Esophagus squamous epithelium (tissue), 5 donors: ENCODE results near the gene ADAMTS12. TPM values are rescaled to one million over a fixed set of nuclear protein-coding genes. Genes with fewer than 3 reads are reported as not detected.

Experiments used
- DNase-seq: peaks from one replicate; lab custom pipeline; 2025; lab: John Stamatoyannopoulos, UW
- H3K27ac ChIP-seq, 4 donors: fragments of 200-600 bp; sonication (generic); one replicate each; pipeline ENCODE4 v1.5.1; 2016 to 2019; ENCODE audit warnings: mild to moderate bottlenecking in 1 of 4
- H3K27me3 ChIP-seq, 4 donors: fragments of 200-600 bp; sonication (generic); 1 replicate in 3 of 4; 2 replicates in 1 of 4; pipeline versions ENCODE4 v1.5.1 to v1.6.0; 2017 to 2021; ENCODE audit warnings: antibody characterized with exemption in 1 of 4
- H3K36me3 ChIP-seq, 3 donors: fragments of 200-600 bp; sonication (generic); one replicate each; pipeline ENCODE4 v1.5.1; 2016 to 2019
- H3K4me1 ChIP-seq, 3 donors: fragments of 200-600 bp; sonication (generic); one replicate each; pipeline ENCODE4 v1.5.1; 2017 to 2019
- H3K4me3 ChIP-seq, 4 donors: fragments of 200-600 bp; sonication (generic); 1 replicate in 3 of 4; 2 replicates in 1 of 4; pipeline ENCODE4 v1.5.1; 2016 to 2019; ENCODE audit warnings: mild to moderate bottlenecking in 2 of 4, moderate library complexity in 1 of 4
- H3K9me3 ChIP-seq, 3 donors: fragments of 200-600 bp; sonication (generic); one replicate each; pipeline ENCODE4 v1.5.1; 2016 to 2019
- POLR2A ChIP-seq, 4 donors: fragments of 450-650 bp; IDR thresholded peaks; one replicate each; pipeline ENCODE4 v1.6.1; 2017; ENCODE audit warnings: antibody characterized with exemption in 4 of 4, mild to moderate bottlenecking in 4 of 4, moderate library complexity in 3 of 4
- WGBS, 2 donors: methylation state at CpG; one replicate each; pipeline ENCODE4 v1.1.5; 2018; 5-methylcytosine and 5-hydroxymethylcytosine counted together
- intact Hi-C: fragments of 100-400 bp; cut with DNase I; formaldehyde crosslinking; loops from one replicate; pipeline ENCODE4 v1.15.0; 2022
- total RNA-seq, 4 donors: library from RNA; depleted of rRNA; stranded (reverse); fragments of >200 nt; gene quantifications; one replicate each; pipeline ENCODE4 v1.1.0, GENCODE V29; 2016
- TF ChIP-seq, protein P1 (sequence below), 6 experiments: fragments of 450-650 bp in 4 of 6; fragments of 200-600 bp in 2 of 6; sonication (generic) in 2 of 6; IDR thresholded peaks; one replicate each; pipeline ENCODE4 v1.5.1; 2016 to 2019; ENCODE audit warnings: antibody characterized with exemption in 6 of 6, mild to moderate bottlenecking in 4 of 6, moderate library complexity in 4 of 6
- donor health status: DM: yes; HTN: yes; CAD: no.

ADAMTS12 gene
- total RNA-seq, 4 donors from 2014 or later = 0.73 to 1.3 (median 0.76) TPM; not detected in 1

DNA sequence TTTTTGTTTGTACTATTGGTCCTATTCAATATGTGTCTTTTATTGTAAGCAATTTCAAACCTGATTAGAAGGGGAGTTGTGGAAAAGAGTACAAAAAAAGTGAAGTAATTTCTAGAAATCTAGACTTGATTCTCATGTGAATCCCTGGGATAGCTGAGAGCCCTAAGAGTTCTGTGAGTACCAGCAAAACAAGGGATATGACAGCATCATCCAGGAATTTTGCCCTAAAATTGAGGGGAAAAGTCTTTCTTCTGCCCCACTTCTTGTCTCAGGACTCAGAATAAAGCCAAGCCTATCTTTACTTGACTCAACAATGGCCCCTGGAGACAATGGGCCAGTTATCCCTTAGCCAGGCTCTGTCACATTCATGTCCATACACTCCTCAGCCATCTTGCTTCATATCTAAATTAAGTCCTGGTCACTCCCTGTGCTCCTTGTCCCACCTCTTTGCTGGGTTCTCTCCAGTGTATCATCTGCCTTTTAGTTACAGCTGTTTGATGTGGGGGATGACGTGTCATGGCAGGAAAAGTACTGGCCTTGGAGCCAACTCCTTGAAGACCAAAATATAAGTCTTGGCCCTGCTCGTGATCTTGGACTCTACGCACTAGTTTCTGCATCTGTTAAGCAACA, 81.2 kb downstream of the ADAMTS12 start:
- H3K9me3 ChIP-seq = no peaks in the 10 kb centered on the region
- TF ChIP-seq POLR2A (IDR thresholded peaks at IDR 0.05) = no peak
- TF ChIP-seq, protein P1, sequence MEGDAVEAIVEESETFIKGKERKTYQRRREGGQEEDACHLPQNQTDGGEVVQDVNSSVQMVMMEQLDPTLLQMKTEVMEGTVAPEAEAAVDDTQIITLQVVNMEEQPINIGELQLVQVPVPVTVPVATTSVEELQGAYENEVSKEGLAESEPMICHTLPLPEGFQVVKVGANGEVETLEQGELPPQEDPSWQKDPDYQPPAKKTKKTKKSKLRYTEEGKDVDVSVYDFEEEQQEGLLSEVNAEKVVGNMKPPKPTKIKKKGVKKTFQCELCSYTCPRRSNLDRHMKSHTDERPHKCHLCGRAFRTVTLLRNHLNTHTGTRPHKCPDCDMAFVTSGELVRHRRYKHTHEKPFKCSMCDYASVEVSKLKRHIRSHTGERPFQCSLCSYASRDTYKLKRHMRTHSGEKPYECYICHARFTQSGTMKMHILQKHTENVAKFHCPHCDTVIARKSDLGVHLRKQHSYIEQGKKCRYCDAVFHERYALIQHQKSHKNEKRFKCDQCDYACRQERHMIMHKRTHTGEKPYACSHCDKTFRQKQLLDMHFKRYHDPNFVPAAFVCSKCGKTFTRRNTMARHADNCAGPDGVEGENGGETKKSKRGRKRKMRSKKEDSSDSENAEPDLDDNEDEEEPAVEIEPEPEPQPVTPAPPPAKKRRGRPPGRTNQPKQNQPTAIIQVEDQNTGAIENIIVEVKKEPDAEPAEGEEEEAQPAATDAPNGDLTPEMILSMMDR (IDR thresholded peaks at IDR 0.05) = no peak
- no peaks in the 10 kb centered on the region for H3K36me3 ChIP-seq
- no peak overlapping the region for H3K4me3 ChIP-seq
- H3K4me1 ChIP-seq = no peaks in the 10 kb centered on the region
- intact Hi-C loops = no loop called here
- 70 to 72% methylated on average over 3 of the region's 3 CpGs for WGBS, 2 donors
- H3K27me3 ChIP-seq = no peaks in the 10 kb centered on the region
- H3K27ac ChIP-seq = peak overlapping the region in 1 of 4 donors; percentile 29
- no peak for DNase-seq

DNA sequence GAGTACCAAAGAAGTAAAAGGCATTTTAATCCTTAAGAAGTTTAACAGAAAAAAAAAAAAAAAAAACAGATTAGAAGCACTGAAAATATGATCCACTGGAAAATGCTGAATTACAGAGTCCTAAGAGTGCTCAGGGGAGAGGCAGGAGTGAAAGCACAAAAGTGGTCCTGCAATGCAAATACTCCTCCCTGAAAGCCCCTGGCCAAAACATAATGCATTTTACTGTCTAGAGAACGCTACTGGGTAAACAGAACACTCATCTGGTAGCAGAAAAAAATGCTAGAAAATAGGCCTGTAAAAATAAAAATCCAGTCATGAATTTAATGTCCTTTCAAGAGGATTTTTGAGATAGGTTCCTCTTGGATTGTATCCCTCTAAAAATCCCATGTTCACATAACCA, 81.9 kb downstream of the ADAMTS12 start:
- Histone ChIP-seq H3K36me3 (no peaks in the 10 kb centered on the region), H3K27me3 (no peaks in the 10 kb centered on the region), H3K27ac (peak overlapping the region in 1 of 4 donors; percentile 29), H3K4me3 (no peak overlapping the region), H3K9me3 (no peaks in the 10 kb centered on the region), H3K4me1 (no peaks in the 10 kb centered on the region)
- intact Hi-C loops = no loop called here
- DNase-seq = no peak
- WGBS, 2 donors = 10 to 42% methylated on average over 1 of the region's 1 CpG
- TF ChIP-seq, protein P1 (IDR thresholded peaks at IDR 0.05) = no peak
- TF ChIP-seq POLR2A (IDR thresholded peaks at IDR 0.05) = no peak

DNA sequence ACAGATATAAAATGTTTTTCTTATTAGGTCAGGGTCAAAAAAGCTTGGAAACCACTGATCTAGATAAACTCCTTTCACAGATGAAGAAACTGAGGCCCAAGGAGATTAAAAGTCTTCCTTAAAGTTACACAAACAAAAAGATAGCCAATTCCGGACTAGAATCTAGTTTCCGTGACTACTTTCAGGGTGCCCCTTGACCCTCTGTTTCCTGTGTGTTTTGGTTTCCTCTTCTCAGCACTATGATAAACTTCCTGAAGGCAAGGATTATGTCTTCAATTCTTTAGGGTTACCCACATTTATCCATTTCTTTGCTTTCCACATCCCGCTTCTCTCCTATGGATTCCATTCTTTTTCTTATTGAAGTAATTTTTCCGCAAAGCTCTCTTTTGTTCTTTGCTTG, 83.1 kb downstream of the ADAMTS12 start:
- no peak overlapping the region for H3K27ac ChIP-seq
- no peaks in the 10 kb centered on the region for H3K27me3 ChIP-seq
- no peaks in the 10 kb centered on the region for H3K9me3 ChIP-seq
- H3K36me3 ChIP-seq = no peaks in the 10 kb centered on the region
- intact Hi-C loops = no loop called here
- TF ChIP-seq POLR2A (IDR thresholded peaks at IDR 0.05) = no peak
- TF ChIP-seq, protein P1 (IDR thresholded peaks at IDR 0.05) = no peak
- H3K4me3 ChIP-seq = no peak overlapping the region
- WGBS, 2 donors = 73 to 75% methylated on average over 4 of the region's 4 CpGs
- DNase-seq = no peak
- H3K4me1 ChIP-seq = no peaks in the 10 kb centered on the region

DNA sequence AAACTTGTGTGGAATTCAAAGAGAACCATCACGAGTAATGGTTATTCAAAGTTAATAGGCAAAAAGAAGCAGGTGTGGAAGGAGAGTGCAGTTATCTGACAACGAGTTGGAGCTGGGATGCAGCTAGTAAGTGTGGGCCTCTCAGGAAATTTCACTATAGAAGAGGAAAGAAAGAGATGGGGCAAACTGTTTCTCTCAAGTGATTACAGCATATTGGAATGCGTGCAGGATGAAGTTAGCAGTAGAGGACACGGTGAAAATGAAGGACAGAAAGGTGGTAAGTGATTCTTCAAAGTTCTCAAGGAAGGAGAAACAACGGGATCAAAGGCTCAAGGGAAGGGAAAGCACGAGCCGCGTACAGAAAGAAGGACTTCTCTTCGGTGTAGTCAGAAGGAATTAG, 84.0 kb downstream of the ADAMTS12 start:
- no peak for DNase-seq
- Histone ChIP-seq H3K9me3 (no peaks in the 10 kb centered on the region), H3K4me1 (no peaks in the 10 kb centered on the region), H3K36me3 (no peaks in the 10 kb centered on the region), H3K4me3 (no peak overlapping the region), H3K27me3 (no peaks in the 10 kb centered on the region), H3K27ac (no peak overlapping the region)
- intact Hi-C loops = no loop called here
- 71 to 76% methylated on average over 9 of the region's 9 CpGs for WGBS, 2 donors
- TF ChIP-seq, protein P1 (IDR thresholded peaks at IDR 0.05) = no peak
- no peak for TF ChIP-seq POLR2A (IDR thresholded peaks at IDR 0.05)

DNA sequence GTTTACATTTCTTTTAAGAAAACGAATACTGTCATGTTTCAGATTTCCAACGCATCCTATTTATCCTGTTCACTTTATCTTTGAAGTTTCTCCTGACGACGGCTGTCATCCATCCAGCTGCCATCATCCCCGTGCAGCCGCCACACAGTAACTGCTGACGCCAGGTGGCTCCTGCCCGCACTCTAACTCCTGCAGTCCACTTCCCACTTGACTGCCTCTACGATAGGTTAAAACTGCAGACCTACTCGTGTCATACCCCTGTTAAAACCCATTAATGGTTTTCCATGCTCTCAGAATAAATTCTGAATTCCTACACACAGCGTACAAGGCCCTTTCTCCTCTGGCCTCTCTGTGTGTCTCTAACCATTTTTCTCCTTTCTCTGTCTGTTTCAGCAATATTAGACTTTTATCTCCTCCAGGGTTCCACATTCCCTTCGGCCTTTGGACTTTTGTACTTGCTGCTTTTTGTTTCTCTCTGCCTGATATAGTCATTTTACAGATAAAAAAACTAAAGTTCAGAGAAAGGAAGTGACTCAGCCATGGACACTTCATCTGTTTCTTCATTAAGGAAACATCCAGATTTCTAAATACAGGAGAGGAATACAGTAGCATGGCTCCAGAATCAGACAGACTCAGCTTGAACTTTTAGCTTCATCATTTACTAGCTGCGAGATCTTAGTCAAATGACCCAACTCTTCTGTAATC, 84.9 kb downstream of the ADAMTS12 start:
- no peak for TF ChIP-seq POLR2A (IDR thresholded peaks at IDR 0.05)
- intact Hi-C loops = no loop called here
- no peak for DNase-seq
- WGBS, 2 donors = 71 to 79% methylated on average over 13 of the region's 13 CpGs
- Histone ChIP-seq H3K4me1 (no peaks in the 10 kb centered on the region), H3K36me3 (no peaks in the 10 kb centered on the region), H3K4me3 (no peak overlapping the region), H3K27me3 (no peaks in the 10 kb centered on the region), H3K9me3 (no peaks in the 10 kb centered on the region), H3K27ac (no peak overlapping the region)
